GM12878 (cell line): Measurements from ENCODE around the gene CELSR1. TPM values are rescaled to one million over a fixed set of nuclear protein-coding genes. Genes with fewer than 3 reads are reported as not detected.

Experiments
- ATAC-seq: fragments of 200-7000 bp; cut with Tn5 transposase; 3 replicates; pipeline ENCODE4 v1.9.1; 2020; ENCODE audit warnings: mild to moderate bottlenecking, moderate library complexity
- BruUV-seq: library from RNA; stranded (reverse); fragments of 400-500 nt; replicated peaks from 2 replicates; lab custom pipeline; 2021; lab: Mats Ljungman, UMichigan
- CTCF ChIA-PET: fragments of 300-600 bp; sonication (Branson Sonifier 250); formaldehyde crosslinking; extraction: SDS; loops from one replicate; lab custom pipeline; 2021; ENCODE audit warnings: inconsistent platforms; lab: Yijun Ruan, JAX
- POLR2A ChIA-PET: fragments of 350-600 bp; formaldehyde crosslinking; extraction: SDS; loops from one replicate; lab custom pipeline; 2021; ENCODE audit warnings: inconsistent platforms; lab: Charles Lee
- RAD21 ChIA-PET: fragments of 300-600 bp; sonication (Branson Sonifier 250); formaldehyde crosslinking; loops from one replicate; lab custom pipeline; 2023; ENCODE audit warnings: antibody characterized with exemption; ENCODE audit not compliant: unreplicated experiment; lab: Charles Lee
- SMC1A ChIA-PET: fragments of 300-600 bp; sonication (Branson Sonifier 250); formaldehyde crosslinking; loops from one replicate; lab custom pipeline; 2023; ENCODE audit not compliant: unreplicated experiment, uncharacterized antibody; lab: Charles Lee
- DNase-seq: peaks from one replicate; pipeline ENCODE4 v3.0.0-alpha.2; 2011; ENCODE audit warnings: low read depth, low spot score
- FAIRE-seq: peaks from 3 replicates; lab custom pipeline; 2011; peaks lifted over from hg19 to GRCh38; lab: Jason Lieb, UNC
- H2AFZ ChIP-seq: 2 replicates; pipeline ENCODE4 v1.6.0; 2011; ENCODE audit warnings: low read depth, low read length, control low read depth; ENCODE audit not compliant: control insufficient read depth
- H3K27ac ChIP-seq: 2 replicates; pipeline ENCODE4 v1.5.1; 2011; ENCODE audit warnings: control low read depth; ENCODE audit not compliant: control insufficient read depth, insufficient read depth
- H3K27me3 ChIP-seq, 2 experiments: replicated peaks in 1 of 2; 2 replicates each; pipeline versions ENCODE4 v1.6.0 to v1.6.1; 2011; ENCODE audit warnings: low read length in 1 of 2; ENCODE audit not compliant: control insufficient read depth in 2 of 2, insufficient read depth in 2 of 2
- H3K36me3 ChIP-seq, 2 experiments: 2 replicates each; pipeline ENCODE4 v1.5.1; 2011; ENCODE audit warnings: low read length in 1 of 2; ENCODE audit not compliant: control insufficient read depth in 2 of 2, insufficient read depth in 2 of 2
- H3K4me1 ChIP-seq: 2 replicates; pipeline ENCODE4 v1.6.1; 2011; ENCODE audit warnings: mild to moderate bottlenecking, low read length, moderate library complexity, mixed read lengths; ENCODE audit not compliant: control insufficient read depth, insufficient read depth
- H3K4me2 ChIP-seq: 2 replicates; pipeline ENCODE4 v1.6.0; 2011; ENCODE audit warnings: control low read depth; ENCODE audit not compliant: control insufficient read depth, insufficient read depth
- H3K4me3 ChIP-seq: fragments of 200-600 bp; sonication (generic); 2 replicates; pipeline ENCODE4 v1.5.1; 2016
- H3K79me2 ChIP-seq: 2 replicates; pipeline ENCODE4 v1.6.0; 2011; ENCODE audit warnings: low read length; ENCODE audit not compliant: control insufficient read depth, insufficient read depth
- H3K9ac ChIP-seq: 2 replicates; pipeline ENCODE4 v1.8.0; 2011; ENCODE audit warnings: low read length, control low read depth, mixed read lengths; ENCODE audit not compliant: control insufficient read depth, insufficient read depth
- H3K9me3 ChIP-seq: replicated peaks from 3 replicates; pipeline ENCODE4 v1.5.1; 2011; ENCODE audit warnings: mild to moderate bottlenecking, low read length; ENCODE audit not compliant: control insufficient read depth, insufficient read depth
- H4K20me1 ChIP-seq: 2 replicates; pipeline ENCODE4 v1.6.0; 2011; ENCODE audit not compliant: control insufficient read depth, insufficient read depth
- CREB1 ChIP-seq: IDR thresholded peaks from 2 replicates; pipeline ENCODE4 v1.6.1; 2012; ENCODE audit warnings: low read depth, mild to moderate bottlenecking, inconsistent platforms
- ETV6 ChIP-seq, 2 experiments: fragments of 450-650 bp in 1 of 2; IDR thresholded peaks in 1 of 2; conservative IDR thresholded peaks in 1 of 2; 2 replicates each; pipeline ENCODE4 v1.6.1; 2014; ENCODE audit warnings: antibody characterized with exemption in 1 of 2, borderline replicate concordance in 1 of 2, low read depth in 1 of 2, mild to moderate bottlenecking in 1 of 2, moderate library complexity in 1 of 2
- EZH2 ChIP-seq: IDR thresholded peaks from 2 replicates; pipeline ENCODE4 v1.6.1; 2012; ENCODE audit warnings: low read depth, mild to moderate bottlenecking, control low read depth, inconsistent platforms, low read length, borderline replicate concordance; ENCODE audit not compliant: control insufficient read depth
- FOXK2 ChIP-seq: fragments of 450-650 bp; IDR thresholded peaks from 2 replicates; pipeline ENCODE4 v1.6.1; 2017; ENCODE audit warnings: mild to moderate bottlenecking, moderate library complexity
- LARP7 ChIP-seq: fragments of 450-650 bp; IDR thresholded peaks from 2 replicates; pipeline ENCODE4 v1.6.1; 2017; ENCODE audit warnings: mild to moderate bottlenecking
- MTA3 ChIP-seq: IDR thresholded peaks from 2 replicates; pipeline ENCODE4 v1.6.1; 2012; ENCODE audit warnings: low read length, inconsistent platforms, borderline replicate concordance
- NBN ChIP-seq: fragments of 450-650 bp; IDR thresholded peaks from 2 replicates; pipeline ENCODE4 v1.6.1; 2016
- POLR2AphosphoS2 ChIP-seq: IDR thresholded peaks from 2 replicates; pipeline ENCODE4 v1.6.1; 2011; ENCODE audit warnings: low read depth, mild to moderate bottlenecking, low read length, improper control_type of control experiment, moderate library complexity
- RAD21 ChIP-seq: IDR thresholded peaks from 2 replicates; pipeline ENCODE4 v1.6.1; 2011; ENCODE audit warnings: mild to moderate bottlenecking, low read depth, low read length, moderate library complexity; ENCODE audit not compliant: insufficient read depth
- RCOR1 ChIP-seq: conservative IDR thresholded peaks from 2 replicates; pipeline ENCODE4 v1.6.1; 2012; ENCODE audit warnings: low read depth, low read length, improper control_type of control experiment
- SMAD1 ChIP-seq: fragments of 450-650 bp; IDR thresholded peaks from 2 replicates; pipeline ENCODE4 v1.6.1; 2018; ENCODE audit warnings: mild to moderate bottlenecking, low read depth; ENCODE audit not compliant: partially characterized antibody
- TBL1XR1 ChIP-seq: IDR thresholded peaks from 2 replicates; pipeline ENCODE4 v1.6.1; 2012; ENCODE audit warnings: low read depth, low read length, improper control_type of control experiment
- ZNF217 ChIP-seq: fragments of 450-650 bp; IDR thresholded peaks from 2 replicates; pipeline ENCODE4 v1.6.1; 2017; ENCODE audit warnings: antibody characterized with exemption, mild to moderate bottlenecking
- WGBS: methylation state at CpG from one replicate; pipeline ENCODE4 v1.1.6; 2016; ENCODE audit warnings: low lambda C conversion rate; ENCODE audit not compliant: insufficient replicate concordance, insufficient coverage; ENCODE audit errors: missing lambda C conversion rate; 5-methylcytosine and 5-hydroxymethylcytosine counted together
- in situ Hi-C: fragments of 300-500 bp; cut with MboI; formaldehyde crosslinking; loops from 9 replicates; pipeline ENCODE4 v1.14.3; 2018; ENCODE audit warnings: mixed read lengths
- intact Hi-C: fragments of 100-400 bp; cut with micrococcal nuclease; formaldehyde crosslinking; loops from one replicate; pipeline ENCODE4 v1.14.2; 2022; ENCODE audit not compliant: unreplicated experiment
- polyA plus RNA-seq, 11 experiments: library from polyadenylated mRNA; depleted of rRNA in 4 of 11; unstranded in 6 of 11; stranded (reverse) in 5 of 11; fragments of >200 nt; fragmentation: Nextera tagmentation in 4 of 11; fragmentation: Illumina TruSeq in 1 of 11; extraction: Ambion mirVana in 4 of 11; extraction: Trizol in 1 of 11; gene quantifications; 1 replicate in 1 of 11; 2 replicates in 10 of 11; pipeline versions ENCODE4 v1.2.1 to v1.2.3, GENCODE V29; 2011 to 2016; ENCODE audit warnings: inconsistent platforms in 2 of 11, missing spikeins in 2 of 11, low read depth in 1 of 11
- total RNA-seq, 4 experiments: library from RNA; depleted of rRNA in 3 of 4; stranded (reverse); fragments of >200 nt in 3 of 4; fragmentation: Illumina TruSeq in 1 of 4; extraction: Trizol in 1 of 4; gene quantifications; 2 replicates each; pipeline versions ENCODE4 v1.2.1 to v1.2.3, GENCODE V29; 2013 to 2021
- TF ChIP-seq, protein P1 (sequence below): fragments of 450-650 bp; IDR thresholded peaks from 2 replicates; pipeline ENCODE4 v1.6.1; 2017; ENCODE audit warnings: mild to moderate bottlenecking, moderate library complexity

CELSR1 gene
- total and polyA plus RNA-seq, 10 of the 15 experiments (the other 5 are each of a cell fraction or from before 2014, with no cell fraction given) = 0.05 to 1.7 (median 0.35) TPM; not detected in 2

DNA sequence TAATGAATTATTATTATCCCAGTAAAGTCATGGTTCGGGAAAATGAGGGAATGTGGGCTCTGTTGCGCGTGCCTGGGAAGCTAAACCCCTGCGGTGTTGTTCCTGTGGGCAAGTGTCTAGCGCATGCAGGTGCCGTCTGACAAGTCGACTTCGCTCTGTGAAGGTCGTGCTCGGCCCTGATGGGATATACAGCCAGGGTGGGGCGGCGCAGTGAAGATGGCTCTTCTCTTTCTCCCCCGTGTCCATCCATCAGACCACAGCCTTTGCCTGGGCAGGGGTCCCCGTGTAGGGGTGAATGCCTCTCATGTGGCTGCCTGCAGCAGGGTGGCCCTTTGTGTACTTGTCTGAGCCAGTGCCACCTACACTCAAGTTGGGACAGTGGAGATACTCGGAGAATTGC is 214.7 kb downstream of the CELSR1 start:
- TF ChIP-seq RAD21 = no peak
- TF ChIP-seq MTA3 = no peak
- no peak for TF ChIP-seq POLR2AphosphoS2
- no peak for TF ChIP-seq ZNF217
- no peak for TF ChIP-seq EZH2
- no peak for TF ChIP-seq ETV6 (conservative IDR thresholded peaks at IDR 0.05 in 1 of 2, IDR thresholded peaks at IDR 0.05 in 1 of 2; ENCODE audit: borderline replicate concordance in 1 of 2, low read depth in 1 of 2)
- no peak overlapping the region for H3K4me3 ChIP-seq
- peaks cover 23 to 50% of the 10 kb centered on the region in 2 experiments for H3K36me3 ChIP-seq
- no TSS peak for BruUV-seq
- H3K4me2 ChIP-seq = no peak overlapping the region
- no peaks in the 10 kb centered on the region; the same call in 1 of the 2 replicates for H4K20me1 ChIP-seq
- intact Hi-C loops (no loop called here), in situ Hi-C loops (no loop called here)
- WGBS = 95% methylated on average over 15 of the region's 15 CpGs
- ChIA-PET CTCF (no interaction called here), POLR2A (no interaction called here), SMC1A (no interaction called here), RAD21 (no interaction called here)
- no peak overlapping the region for H2AFZ ChIP-seq
- FAIRE-seq = no peak
- DNase-seq = no peak
- ATAC-seq = no peak
- H3K27me3 ChIP-seq = no peaks in the 10 kb centered on the region
- no peaks in the 10 kb centered on the region for H3K4me1 ChIP-seq
- H3K9ac ChIP-seq = no peak overlapping the region
- no peak overlapping the region for H3K27ac ChIP-seq
- no peaks in the 10 kb centered on the region for H3K79me2 ChIP-seq
- no peaks in the 10 kb centered on the region for H3K9me3 ChIP-seq

DNA sequence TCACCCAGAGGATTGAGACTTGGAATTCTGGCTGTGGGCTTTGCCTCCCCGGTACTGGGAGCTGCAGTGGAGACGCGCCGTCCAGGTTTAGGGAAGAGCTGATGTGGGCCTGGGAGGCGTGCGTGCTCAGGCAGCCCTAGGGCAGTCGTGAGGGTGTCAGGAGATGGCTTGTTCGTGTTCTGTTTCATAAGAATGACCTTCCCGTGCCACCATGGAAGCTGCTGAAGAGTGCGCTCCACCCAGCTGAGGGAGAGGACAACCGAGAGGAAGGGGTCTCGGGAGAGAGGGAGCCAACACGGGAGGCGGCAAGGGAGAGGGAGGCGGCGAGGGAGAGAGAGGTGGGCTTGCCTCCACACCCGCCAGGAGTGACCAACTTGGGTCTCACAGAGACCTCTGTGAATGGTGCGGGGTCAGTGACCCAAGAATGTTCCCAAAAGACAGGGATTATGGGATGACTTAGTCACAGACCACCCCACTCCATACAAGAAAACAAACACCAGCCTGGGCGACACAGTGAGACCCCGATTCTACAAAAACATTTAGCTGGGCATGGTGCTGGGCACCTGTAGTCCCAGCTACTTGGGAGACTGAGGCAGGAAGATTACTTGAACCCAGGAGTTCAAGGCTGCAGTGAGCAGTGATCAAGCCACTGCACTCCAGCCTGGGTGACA is 216.6 kb downstream of the CELSR1 start:
- Histone ChIP-seq H4K20me1 (no peaks in the 10 kb centered on the region; the same call in 1 of the 2 replicates), H3K9me3 (no peaks in the 10 kb centered on the region), H2AFZ (no peak overlapping the region), H3K4me2 (no peak overlapping the region), H3K79me2 (no peaks in the 10 kb centered on the region), H3K9ac (no peak overlapping the region), H3K27ac (no peak overlapping the region), H3K4me3 (no peak overlapping the region), H3K4me1 (no peaks in the 10 kb centered on the region), H3K36me3 (peaks cover 19 to 48% of the 10 kb centered on the region in 2 experiments; a peak in 3 of 4 replicates), H3K27me3 (no peaks in the 10 kb centered on the region)
- SMC1A ChIA-PET = no interaction called here
- BruUV-seq = no TSS peak
- intact Hi-C loops = no loop called here
- DNase-seq (no peak), ATAC-seq (no peak), FAIRE-seq (no peak)
- WGBS = 95% methylated on average over 19 of the region's 20 CpGs
- in situ Hi-C loops = no loop called here
- CTCF ChIA-PET = no interaction called here
- RAD21 ChIA-PET = no interaction called here
- POLR2A ChIA-PET = no interaction called here
- no peak for TF ChIP-seq SMAD1
- TF ChIP-seq FOXK2 = no peak
- TF ChIP-seq NBN = no peak
- TF ChIP-seq, protein P1, sequence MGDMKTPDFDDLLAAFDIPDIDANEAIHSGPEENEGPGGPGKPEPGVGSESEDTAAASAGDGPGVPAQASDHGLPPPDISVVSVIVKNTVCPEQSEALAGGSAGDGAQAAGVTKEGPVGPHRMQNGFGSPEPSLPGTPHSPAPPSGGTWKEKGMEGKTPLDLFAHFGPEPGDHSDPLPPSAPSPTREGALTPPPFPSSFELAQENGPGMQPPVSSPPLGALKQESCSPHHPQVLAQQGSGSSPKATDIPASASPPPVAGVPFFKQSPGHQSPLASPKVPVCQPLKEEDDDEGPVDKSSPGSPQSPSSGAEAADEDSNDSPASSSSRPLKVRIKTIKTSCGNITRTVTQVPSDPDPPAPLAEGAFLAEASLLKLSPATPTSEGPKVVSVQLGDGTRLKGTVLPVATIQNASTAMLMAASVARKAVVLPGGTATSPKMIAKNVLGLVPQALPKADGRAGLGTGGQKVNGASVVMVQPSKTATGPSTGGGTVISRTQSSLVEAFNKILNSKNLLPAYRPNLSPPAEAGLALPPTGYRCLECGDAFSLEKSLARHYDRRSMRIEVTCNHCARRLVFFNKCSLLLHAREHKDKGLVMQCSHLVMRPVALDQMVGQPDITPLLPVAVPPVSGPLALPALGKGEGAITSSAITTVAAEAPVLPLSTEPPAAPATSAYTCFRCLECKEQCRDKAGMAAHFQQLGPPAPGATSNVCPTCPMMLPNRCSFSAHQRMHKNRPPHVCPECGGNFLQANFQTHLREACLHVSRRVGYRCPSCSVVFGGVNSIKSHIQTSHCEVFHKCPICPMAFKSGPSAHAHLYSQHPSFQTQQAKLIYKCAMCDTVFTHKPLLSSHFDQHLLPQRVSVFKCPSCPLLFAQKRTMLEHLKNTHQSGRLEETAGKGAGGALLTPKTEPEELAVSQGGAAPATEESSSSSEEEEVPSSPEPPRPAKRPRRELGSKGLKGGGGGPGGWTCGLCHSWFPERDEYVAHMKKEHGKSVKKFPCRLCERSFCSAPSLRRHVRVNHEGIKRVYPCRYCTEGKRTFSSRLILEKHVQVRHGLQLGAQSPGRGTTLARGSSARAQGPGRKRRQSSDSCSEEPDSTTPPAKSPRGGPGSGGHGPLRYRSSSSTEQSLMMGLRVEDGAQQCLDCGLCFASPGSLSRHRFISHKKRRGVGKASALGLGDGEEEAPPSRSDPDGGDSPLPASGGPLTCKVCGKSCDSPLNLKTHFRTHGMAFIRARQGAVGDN = no peak
- TF ChIP-seq LARP7 = no peak
- TF ChIP-seq TBL1XR1 = no peak
- no peak for TF ChIP-seq MTA3
- no peak for TF ChIP-seq CREB1
- TF ChIP-seq RCOR1 = no peak
